AG04450 (cell line): ENCODE measurements around the gene SNRNP200. TPM values are rescaled to one million over a fixed set of nuclear protein-coding genes. Genes with fewer than 3 reads are reported as not detected.

Source experiments
- CTCF ChIA-PET: fragments of 300-600, 350-600 bp; formaldehyde crosslinking; extraction: SDS; loops from one replicate; lab custom pipeline; 2022; ENCODE audit warnings: antibody characterized with exemption, inconsistent platforms; lab: Charles Lee
- POLR2A ChIA-PET: fragments of 350-600 bp; formaldehyde crosslinking; extraction: SDS; loops from one replicate; lab custom pipeline; 2021; ENCODE audit warnings: antibody characterized with exemption, inconsistent platforms; lab: Yijun Ruan, JAX
- DNase-seq: peaks from one replicate; pipeline ENCODE4 v3.0.0-alpha.2; 2011; ENCODE audit warnings: low read depth, low spot score
- H3K27ac ChIP-seq: one replicate; pipeline ENCODE4 v1.5.1; 2012; ENCODE audit warnings: low read depth, low read length, control low read depth
- H3K27me3 ChIP-seq: one replicate; pipeline ENCODE4 v1.6.0; 2012; ENCODE audit warnings: low read length; ENCODE audit not compliant: control insufficient read depth, insufficient read depth
- H3K4me3 ChIP-seq: 2 replicates; pipeline ENCODE4 v1.5.1; 2011; ENCODE audit warnings: mild to moderate bottlenecking, low read depth, low read length, control low read depth
- H3K9me3 ChIP-seq: 2 replicates; pipeline ENCODE4 v1.5.1; 2012; ENCODE audit warnings: low read length; ENCODE audit not compliant: control insufficient read depth, insufficient read depth
- CTCF ChIP-seq: IDR thresholded peaks from 2 replicates; pipeline ENCODE4 v1.5.1; 2011; ENCODE audit warnings: low read depth, low read length, control low read depth, inconsistent platforms
- polyA plus RNA-seq: library from polyadenylated mRNA; depleted of rRNA; stranded (reverse); fragments of >200 nt; gene quantifications from 2 replicates; pipeline ENCODE4 v1.2.3, GENCODE V29; 2011

The SNRNP200 gene
- polyA plus RNA-seq, 1 experiment = 99.0 TPM

DNA sequence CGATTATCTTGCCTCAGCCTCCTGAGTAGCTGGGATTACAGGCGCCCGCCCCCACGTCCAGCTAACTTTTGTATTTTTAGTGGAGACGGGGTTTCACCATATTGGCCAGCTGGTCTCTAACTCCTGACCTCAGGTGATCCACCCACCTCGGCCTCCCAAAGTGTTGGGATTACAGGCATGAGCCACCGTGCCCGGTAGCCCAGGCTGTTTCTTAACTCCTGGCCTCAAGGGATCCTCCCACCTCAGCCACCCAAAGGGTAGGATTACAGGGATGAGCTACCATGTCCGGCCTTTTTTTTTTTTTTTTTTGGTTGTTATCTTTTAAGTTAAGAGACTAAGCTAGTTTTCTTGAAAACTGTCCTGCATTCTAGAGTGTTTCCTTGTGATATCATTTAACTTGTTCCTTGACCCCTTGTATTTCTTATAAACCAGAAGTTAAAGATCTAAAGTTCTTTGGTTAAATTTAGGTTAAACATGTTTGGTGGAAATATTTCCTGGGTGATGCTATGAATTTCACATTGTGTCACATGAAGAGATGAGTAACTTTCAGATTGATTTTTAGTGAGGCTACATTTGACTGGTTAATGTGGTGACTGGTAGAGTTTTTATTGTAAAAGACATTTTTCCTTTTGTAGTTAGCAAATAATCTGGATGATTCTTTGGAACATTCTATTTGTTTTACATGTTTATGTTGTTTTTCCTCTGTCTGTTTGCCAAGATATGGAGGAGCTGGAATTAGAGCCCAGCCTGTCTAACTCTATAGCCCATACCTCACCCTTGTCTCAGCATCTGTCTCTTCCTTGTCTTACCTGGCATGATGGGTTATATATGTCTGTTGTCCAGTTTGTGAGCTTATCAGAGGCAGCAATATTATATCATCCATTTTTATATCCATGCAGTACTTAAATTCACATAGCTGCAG is 35.4 kb upstream of the SNRNP200 start:
- CTCF ChIA-PET = interaction anchor here (0.7 to 1.5 kb wide), 3 partner anchors 20 to 348 kb away, joined by 3 to 5 read pairs (median 4); no protein-coding TSS in a partner anchor

GRCh38 chr2:96336873-96337272 is 31.5 kb upstream of the SNRNP200 start:
- no peak for TF ChIP-seq CTCF
- ChIA-PET CTCF (interaction anchor here (2.0 kb wide), 1 partner anchor 172 kb away, joined by 6 read pairs; no protein-coding TSS in a partner anchor), POLR2A (no interaction called here)
- no peak for DNase-seq
- Histone ChIP-seq H3K27ac (no peak overlapping the region), H3K4me3 (no peak overlapping the region), H3K27me3 (no peaks in the 10 kb centered on the region), H3K9me3 (no peaks in the 10 kb centered on the region)

More for the DNA sequence above, 35.4 kb upstream of the SNRNP200 start:
- H3K9me3 ChIP-seq = no peaks in the 10 kb centered on the region
- DNase-seq = no peak
- peak overlapping the region; percentile 82 for H3K27ac ChIP-seq
- H3K4me3 ChIP-seq = no peak overlapping the region
- POLR2A ChIA-PET = interaction anchor here (0.8 to 1.0 kb wide), 2 partner anchors 11 to 20 kb away, joined by 5 to 9 read pairs; no protein-coding TSS in a partner anchor
- TF ChIP-seq CTCF = no peak
- no peaks in the 10 kb centered on the region for H3K27me3 ChIP-seq

GRCh38 chr2:96336104-96336775 is 30.9 kb upstream of the SNRNP200 start:
- H3K27ac ChIP-seq = no peak overlapping the region
- peak overlapping the region; percentile 82 for H3K4me3 ChIP-seq
- no peak for TF ChIP-seq CTCF
- H3K9me3 ChIP-seq = no peaks in the 10 kb centered on the region
- no peaks in the 10 kb centered on the region for H3K27me3 ChIP-seq
- CTCF ChIA-PET = interaction anchor here (2.0 kb wide), 1 partner anchor 173 kb away, joined by 6 read pairs; no protein-coding TSS in a partner anchor
- no peak for DNase-seq
- POLR2A ChIA-PET = interaction anchor here (0.6 to 1.8 kb wide), 7 partner anchors 15 to 176 kb away, joined by 3 to 8 read pairs (median 3); partner anchors contain the start of gene STARD7

DNA sequence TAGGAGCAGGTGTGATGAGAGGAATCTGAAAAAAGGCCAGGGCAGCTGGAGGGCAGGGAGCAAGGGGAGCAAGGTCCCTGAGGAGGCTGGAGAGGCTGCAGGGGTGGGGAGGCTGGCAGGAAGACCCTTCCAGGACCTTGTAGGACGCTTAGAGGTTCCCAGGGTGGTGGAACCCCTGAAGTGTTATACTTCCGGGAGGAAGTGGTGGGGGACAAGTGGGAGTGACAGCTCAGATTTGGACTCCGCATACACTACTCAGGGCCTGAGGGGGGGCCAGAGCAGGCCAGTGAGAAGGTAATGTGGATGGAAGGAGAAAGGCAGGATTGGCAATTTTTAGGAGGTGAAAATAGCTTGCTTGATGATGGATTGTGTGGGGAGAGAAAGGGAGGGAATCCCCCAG is 28.4 kb upstream of the SNRNP200 start:
- no peak overlapping the region for H3K4me3 ChIP-seq
- DNase-seq = no peak
- no peaks in the 10 kb centered on the region for H3K9me3 ChIP-seq
- ChIA-PET POLR2A (interaction anchor here (0.7 kb wide), 1 partner anchor 18 kb away, joined by 5 read pairs; no protein-coding TSS in a partner anchor), CTCF (interaction anchor here (1.5 kb wide), 1 partner anchor 159 kb away, joined by 4 read pairs; no protein-coding TSS in a partner anchor)
- no peak overlapping the region for H3K27ac ChIP-seq
- TF ChIP-seq CTCF = no peak
- no peaks in the 10 kb centered on the region for H3K27me3 ChIP-seq
